ENCODE data around the gene CACNA2D4. TPM values are rescaled to one million over a fixed set of nuclear protein-coding genes. Genes with fewer than 3 reads are reported as not detected.

CACNA2D4 gene
- total RNA-seq, 1 experiment from 2014 or later: 0.37 TPM

DNA sequence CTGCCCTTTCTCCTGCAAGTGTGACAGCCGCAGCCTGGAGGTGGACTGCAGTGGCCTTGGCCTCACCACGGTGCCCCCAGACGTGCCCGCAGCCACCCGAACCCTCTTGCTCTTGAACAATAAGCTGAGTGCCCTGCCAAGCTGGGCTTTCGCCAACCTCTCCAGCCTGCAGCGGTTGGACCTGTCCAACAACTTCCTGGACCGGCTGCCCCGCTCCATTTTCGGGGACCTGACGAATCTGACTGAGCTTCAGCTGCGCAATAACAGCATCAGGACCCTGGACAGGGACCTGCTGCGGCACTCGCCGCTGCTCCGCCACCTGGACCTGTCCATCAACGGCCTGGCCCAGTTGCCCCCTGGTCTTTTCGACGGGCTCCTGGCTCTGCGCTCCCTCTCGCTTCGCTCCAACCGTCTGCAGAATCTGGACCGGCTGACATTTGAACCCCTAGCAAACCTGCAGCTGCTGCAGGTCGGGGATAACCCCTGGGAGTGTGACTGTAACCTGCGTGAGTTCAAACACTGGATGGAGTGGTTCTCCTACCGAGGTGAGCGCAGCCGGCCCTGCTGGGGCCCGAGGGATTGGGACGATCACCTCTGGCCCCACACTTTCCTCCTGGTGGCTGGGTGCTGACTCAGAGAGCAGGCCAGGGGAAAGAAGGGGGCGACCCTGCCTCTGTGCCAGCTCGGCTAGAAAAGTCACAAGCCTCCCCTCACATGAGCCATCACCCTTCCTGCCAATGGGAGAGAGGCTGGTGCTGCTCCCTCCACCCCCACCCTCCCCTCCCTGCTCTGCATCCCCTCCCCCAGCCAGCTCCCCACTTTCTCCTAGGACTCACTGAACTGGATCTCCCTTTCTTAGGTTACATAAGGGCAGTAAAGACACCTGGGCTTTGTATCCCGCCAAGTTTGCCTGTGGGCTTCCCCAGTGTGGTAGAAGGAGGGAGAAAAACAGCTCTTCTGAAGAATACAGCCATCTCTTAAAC is 87.2 kb downstream of the CACNA2D4 start:
- no peak overlapping the region for H3K4me2 ChIP-seq (ENCODE audit: low read depth, low read length, poor library complexity, severe bottlenecking)
- no peak overlapping the region for H3K4me3 ChIP-seq (ENCODE audit: low read length)
- H4K20me1 ChIP-seq (ENCODE audit: insufficient read depth, low read depth, low read length): no peaks in the 10 kb centered on the region
- H3K9me3 ChIP-seq (ENCODE audit: low read length): no peaks in the 10 kb centered on the region
- peaks cover 8% of the 10 kb centered on the region for H3K4me1 ChIP-seq (ENCODE audit: low read length)
- no peak for DNase-seq
- no peak overlapping the region for H2AFZ ChIP-seq (ENCODE audit: low read length)
- no peak overlapping the region for H3K9ac ChIP-seq (ENCODE audit: low read length)
- H3K9me2 ChIP-seq (replicated peaks; ENCODE audit: insufficient read depth, low read length): no peaks in the 10 kb centered on the region
- no peak overlapping the region for H3K27ac ChIP-seq (ENCODE audit: low read length)
- no peaks in the 10 kb centered on the region for H3K79me2 ChIP-seq (ENCODE audit: low read length)
- H3K27me3 ChIP-seq (ENCODE audit: low read length): no peaks in the 10 kb centered on the region
- H3K36me3 ChIP-seq (ENCODE audit: insufficient read depth, low read length): no peaks in the 10 kb centered on the region

DNA sequence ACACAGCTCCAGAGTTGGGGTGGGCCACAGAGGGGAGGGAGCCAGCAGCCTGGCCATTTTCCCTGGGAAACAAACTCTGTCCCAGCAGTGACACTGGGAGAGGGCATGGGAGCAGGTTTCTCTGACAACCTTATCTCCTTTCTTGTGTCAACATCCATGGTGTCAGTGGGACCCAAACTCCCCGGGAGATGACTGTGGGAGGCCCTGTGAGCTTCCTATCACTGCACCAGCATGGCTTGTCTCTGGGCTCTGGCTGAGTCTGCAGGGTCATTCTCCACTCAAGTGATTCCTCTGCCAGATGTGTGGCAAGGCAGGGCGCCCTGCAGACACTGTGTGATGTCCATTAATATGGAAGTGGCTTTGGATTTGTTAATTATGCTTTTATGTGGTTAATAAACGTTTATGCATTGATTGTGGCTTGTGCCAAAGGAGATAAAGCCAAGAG is 88.0 kb downstream of the CACNA2D4 start:
- Histone ChIP-seq H3K9me2 (replicated peaks; ENCODE audit: insufficient read depth, low read length) (no peaks in the 10 kb centered on the region), H3K27ac (ENCODE audit: low read length) (no peak overlapping the region), H3K79me2 (ENCODE audit: low read length) (no peaks in the 10 kb centered on the region), H3K4me3 (ENCODE audit: low read length) (no peak overlapping the region), H3K36me3 (ENCODE audit: insufficient read depth, low read length) (no peaks in the 10 kb centered on the region), H3K4me2 (ENCODE audit: low read depth, low read length, poor library complexity, severe bottlenecking) (no peak overlapping the region), H3K9ac (ENCODE audit: low read length) (no peak overlapping the region), H3K27me3 (ENCODE audit: low read length) (no peaks in the 10 kb centered on the region), H2AFZ (ENCODE audit: low read length) (no peak overlapping the region), H3K4me1 (ENCODE audit: low read length) (peaks cover under 1% of the 10 kb centered on the region), H3K9me3 (ENCODE audit: low read length) (no peaks in the 10 kb centered on the region), H4K20me1 (ENCODE audit: insufficient read depth, low read depth, low read length) (no peaks in the 10 kb centered on the region)
- no peak for DNase-seq

DNA sequence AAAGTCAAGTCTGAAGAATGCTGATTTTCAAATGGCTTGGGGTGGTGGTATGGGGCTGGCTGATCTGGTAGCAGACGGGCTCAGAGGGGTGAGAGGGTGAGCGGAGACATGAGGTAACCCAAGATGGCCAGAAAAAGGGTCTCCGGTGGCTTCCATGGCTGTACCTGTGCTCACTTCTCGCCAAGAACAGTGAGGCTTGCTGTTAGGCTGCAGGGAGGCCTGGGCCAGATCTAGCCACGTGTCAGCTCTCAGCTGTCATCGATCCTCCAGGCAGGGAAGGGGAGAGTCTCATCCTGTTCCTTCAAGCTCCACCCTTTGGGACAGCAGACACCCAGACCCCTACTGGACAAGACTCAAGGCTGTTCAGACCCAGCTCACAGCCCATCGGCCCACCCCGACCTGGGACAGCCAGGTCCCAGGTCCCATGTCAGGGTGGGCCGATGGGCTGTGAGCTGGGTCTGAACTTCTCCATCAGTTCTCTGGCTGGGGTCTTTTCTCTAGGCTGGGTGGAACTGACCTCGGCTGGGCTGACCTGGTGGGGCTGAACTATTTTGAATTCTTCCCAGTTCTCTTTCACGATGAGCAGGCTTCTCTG is 89.0 kb downstream of the CACNA2D4 start:
- Histone ChIP-seq H3K79me2 (ENCODE audit: low read length) (no peaks in the 10 kb centered on the region), H3K27ac (ENCODE audit: low read length) (no peak overlapping the region), H3K36me3 (ENCODE audit: insufficient read depth, low read length) (no peaks in the 10 kb centered on the region), H3K9me3 (ENCODE audit: low read length) (no peaks in the 10 kb centered on the region), H3K4me3 (ENCODE audit: low read length) (no peak overlapping the region), H3K9ac (ENCODE audit: low read length) (no peak overlapping the region), H3K9me2 (replicated peaks; ENCODE audit: insufficient read depth, low read length) (no peaks in the 10 kb centered on the region), H3K4me2 (ENCODE audit: low read depth, low read length, poor library complexity, severe bottlenecking) (no peak overlapping the region), H2AFZ (ENCODE audit: low read length) (no peak overlapping the region), H3K27me3 (ENCODE audit: low read length) (no peaks in the 10 kb centered on the region), H3K4me1 (ENCODE audit: low read length) (no peaks in the 10 kb centered on the region), H4K20me1 (ENCODE audit: insufficient read depth, low read depth, low read length) (no peaks in the 10 kb centered on the region)
- no peak for DNase-seq

DNA sequence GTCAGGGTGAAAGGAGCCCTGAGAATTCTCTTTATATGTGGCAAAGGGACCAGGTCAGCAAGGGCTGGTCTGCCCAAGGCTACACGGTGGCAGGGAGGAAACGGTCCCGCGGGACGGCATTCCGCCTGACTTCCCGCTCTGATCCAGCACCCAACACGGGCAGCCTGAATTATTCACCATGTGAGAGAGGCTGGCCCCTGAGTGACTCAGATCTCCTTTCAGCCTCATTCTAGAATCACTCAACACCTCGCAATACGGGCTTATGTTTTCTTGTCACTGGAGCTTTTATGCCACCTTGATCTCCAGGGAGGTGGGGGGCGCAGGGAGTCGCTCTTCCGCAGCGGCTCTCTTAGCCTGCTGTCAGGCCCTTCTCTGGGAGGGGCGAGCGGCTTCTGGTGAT is 89.6 kb downstream of the CACNA2D4 start:
- H3K4me3 ChIP-seq (ENCODE audit: low read length): no peak overlapping the region
- H3K9ac ChIP-seq (ENCODE audit: low read length): no peak overlapping the region
- H3K9me3 ChIP-seq (ENCODE audit: low read length): no peaks in the 10 kb centered on the region
- no peaks in the 10 kb centered on the region for H3K79me2 ChIP-seq (ENCODE audit: low read length)
- no peaks in the 10 kb centered on the region for H3K9me2 ChIP-seq (replicated peaks; ENCODE audit: insufficient read depth, low read length)
- no peaks in the 10 kb centered on the region for H3K36me3 ChIP-seq (ENCODE audit: insufficient read depth, low read length)
- DNase-seq: no peak
- H4K20me1 ChIP-seq (ENCODE audit: insufficient read depth, low read depth, low read length): no peaks in the 10 kb centered on the region
- H3K4me1 ChIP-seq (ENCODE audit: low read length): no peaks in the 10 kb centered on the region
- H3K27ac ChIP-seq (ENCODE audit: low read length): no peak overlapping the region
- H3K4me2 ChIP-seq (ENCODE audit: low read depth, low read length, poor library complexity, severe bottlenecking): no peak overlapping the region
- H2AFZ ChIP-seq (ENCODE audit: low read length): no peak overlapping the region
- H3K27me3 ChIP-seq (ENCODE audit: low read length): no peaks in the 10 kb centered on the region

DNA sequence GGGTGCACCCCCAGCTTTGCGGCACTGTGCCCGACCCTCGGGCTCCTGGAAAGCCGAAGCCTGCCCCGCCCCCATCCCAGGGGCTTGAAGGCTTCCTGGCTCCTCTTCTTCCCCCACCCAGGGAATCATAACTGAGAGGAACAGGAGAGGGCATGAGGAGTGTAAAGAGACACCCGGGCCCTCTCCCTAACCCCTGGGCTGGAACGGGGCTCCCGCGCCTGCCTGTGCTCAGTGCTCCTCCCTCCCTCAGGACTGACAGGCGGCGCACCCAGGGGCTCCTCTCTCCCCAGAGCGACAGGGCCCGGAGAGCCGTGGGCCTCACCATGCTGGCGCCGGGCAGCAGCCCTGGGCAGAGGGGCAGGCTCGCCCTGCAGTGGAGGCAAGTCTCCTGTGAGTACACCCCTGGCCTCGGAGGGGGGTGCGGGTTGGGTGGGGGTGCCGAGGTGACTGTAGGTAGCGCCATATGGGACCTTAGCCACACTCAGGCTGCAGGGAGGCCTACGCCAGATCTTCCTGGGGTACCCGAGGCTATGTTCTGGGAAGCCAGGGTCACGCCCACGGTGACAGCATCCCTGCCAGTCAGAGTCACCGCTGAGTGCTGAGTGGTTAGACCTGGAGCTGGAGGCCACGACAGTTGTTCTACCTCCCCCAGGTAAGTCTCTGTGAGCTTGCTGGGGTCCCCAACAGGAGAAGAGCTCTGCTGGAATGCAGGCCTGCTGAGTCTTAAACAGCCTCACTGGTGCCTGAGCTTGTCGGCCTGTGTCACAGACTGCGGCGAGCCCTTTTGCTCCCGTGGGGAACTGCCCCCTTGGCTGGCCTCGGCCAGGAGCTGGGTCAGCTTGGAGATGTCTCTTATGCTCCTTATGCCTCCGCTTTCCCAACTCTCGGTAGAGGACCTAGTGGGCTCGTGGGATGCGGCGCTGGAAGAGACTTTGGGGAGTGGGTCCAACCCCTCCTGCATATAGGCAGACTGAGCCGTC is 90.3 kb downstream of the CACNA2D4 start:
- H3K4me3 ChIP-seq (ENCODE audit: low read length): no peak overlapping the region
- DNase-seq: no peak
- H3K4me1 ChIP-seq (ENCODE audit: low read length): no peaks in the 10 kb centered on the region
- H2AFZ ChIP-seq (ENCODE audit: low read length): no peak overlapping the region
- no peaks in the 10 kb centered on the region for H4K20me1 ChIP-seq (ENCODE audit: insufficient read depth, low read depth, low read length)
- H3K27ac ChIP-seq (ENCODE audit: low read length): no peak overlapping the region
- H3K36me3 ChIP-seq (ENCODE audit: insufficient read depth, low read length): no peaks in the 10 kb centered on the region
- no peak overlapping the region for H3K9ac ChIP-seq (ENCODE audit: low read length)
- H3K4me2 ChIP-seq (ENCODE audit: low read depth, low read length, poor library complexity, severe bottlenecking): no peak overlapping the region
- H3K79me2 ChIP-seq (ENCODE audit: low read length): no peaks in the 10 kb centered on the region
- H3K27me3 ChIP-seq (ENCODE audit: low read length): no peaks in the 10 kb centered on the region
- no peaks in the 10 kb centered on the region for H3K9me2 ChIP-seq (replicated peaks; ENCODE audit: insufficient read depth, low read length)
- no peaks in the 10 kb centered on the region for H3K9me3 ChIP-seq (ENCODE audit: low read length)

DNA sequence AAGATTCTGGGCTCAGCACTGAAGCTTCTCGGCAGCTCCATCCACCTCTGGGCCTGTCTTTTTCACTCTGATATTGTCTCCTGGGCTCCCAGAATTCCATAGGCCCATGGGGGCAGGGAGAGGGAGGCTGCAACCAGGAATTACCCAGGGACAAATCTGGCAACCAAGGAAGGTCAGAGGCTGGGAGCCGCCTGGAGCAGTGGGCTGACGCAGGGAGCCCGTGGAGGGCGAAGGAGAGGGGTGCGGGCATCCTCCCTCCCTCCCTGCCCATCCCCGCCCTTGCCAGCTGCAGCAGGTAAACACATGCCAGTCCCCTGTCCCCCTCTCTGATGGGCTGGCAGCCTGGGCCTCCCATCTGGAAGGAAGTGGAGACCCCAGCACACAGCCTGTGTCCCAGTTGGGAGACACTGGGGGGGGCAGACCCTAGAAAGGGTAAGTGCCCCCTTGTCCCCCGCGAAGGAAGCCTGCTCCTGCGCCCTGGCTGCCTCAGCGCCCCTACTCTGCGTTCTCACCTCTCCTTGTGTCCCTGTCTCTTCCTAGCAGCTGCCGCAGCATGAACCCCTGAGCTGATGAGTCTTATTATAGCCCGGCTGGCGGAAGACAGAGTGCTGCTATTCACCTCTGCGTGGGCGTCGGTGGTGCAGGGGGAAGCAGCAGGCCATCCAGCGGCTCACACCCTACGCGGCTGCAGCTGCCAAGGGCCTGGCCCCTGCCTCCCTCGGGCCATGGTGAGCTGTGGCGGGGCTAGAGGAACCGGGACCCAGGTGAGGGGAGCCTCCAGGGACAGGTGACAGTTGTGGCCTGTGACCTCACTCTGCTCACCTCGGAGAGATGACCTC is 91.4 kb downstream of the CACNA2D4 start:
- Histone ChIP-seq H3K9me3 (ENCODE audit: low read length) (no peaks in the 10 kb centered on the region), H3K9me2 (replicated peaks; ENCODE audit: insufficient read depth, low read length) (no peaks in the 10 kb centered on the region), H2AFZ (ENCODE audit: low read length) (no peak overlapping the region), H3K4me2 (ENCODE audit: low read depth, low read length, poor library complexity, severe bottlenecking) (no peak overlapping the region), H4K20me1 (ENCODE audit: insufficient read depth, low read depth, low read length) (no peaks in the 10 kb centered on the region), H3K4me3 (ENCODE audit: low read length) (no peak overlapping the region), H3K27ac (ENCODE audit: low read length) (no peak overlapping the region), H3K4me1 (ENCODE audit: low read length) (no peaks in the 10 kb centered on the region), H3K36me3 (ENCODE audit: insufficient read depth, low read length) (no peaks in the 10 kb centered on the region), H3K27me3 (ENCODE audit: low read length) (no peaks in the 10 kb centered on the region), H3K79me2 (ENCODE audit: low read length) (no peaks in the 10 kb centered on the region), H3K9ac (ENCODE audit: low read length) (no peak overlapping the region)
- DNase-seq: no peak

DNA sequence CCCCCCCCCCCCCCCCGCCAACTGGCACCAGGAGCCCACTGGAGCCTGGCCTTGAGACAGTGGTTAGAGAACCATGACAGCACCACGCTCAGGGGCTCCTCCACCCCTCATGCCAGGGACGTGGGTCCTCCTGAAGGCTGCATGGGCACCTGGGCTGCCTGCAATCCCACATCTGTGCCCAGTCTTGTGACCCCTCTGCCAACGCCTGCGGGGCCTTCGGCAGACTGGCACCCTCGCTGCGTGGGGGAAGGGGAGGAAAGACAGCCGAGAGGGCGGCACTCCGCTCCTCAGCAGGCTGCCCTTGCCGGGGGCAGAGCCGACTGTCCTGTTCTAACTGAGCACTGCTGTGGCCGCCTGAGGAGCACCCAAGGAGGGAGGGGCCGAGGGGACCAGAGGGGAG is 92.1 kb downstream of the CACNA2D4 start:
- Histone ChIP-seq H3K4me2 (ENCODE audit: low read depth, low read length, poor library complexity, severe bottlenecking) (no peak overlapping the region), H3K9me3 (ENCODE audit: low read length) (no peaks in the 10 kb centered on the region), H4K20me1 (ENCODE audit: insufficient read depth, low read depth, low read length) (no peaks in the 10 kb centered on the region), H3K9ac (ENCODE audit: low read length) (no peak overlapping the region), H3K79me2 (ENCODE audit: low read length) (no peaks in the 10 kb centered on the region), H3K27me3 (ENCODE audit: low read length) (no peaks in the 10 kb centered on the region), H3K9me2 (replicated peaks; ENCODE audit: insufficient read depth, low read length) (no peaks in the 10 kb centered on the region), H3K27ac (ENCODE audit: low read length) (no peak overlapping the region), H3K4me1 (ENCODE audit: low read length) (no peaks in the 10 kb centered on the region), H2AFZ (ENCODE audit: low read length) (no peak overlapping the region), H3K36me3 (ENCODE audit: insufficient read depth, low read length) (no peaks in the 10 kb centered on the region), H3K4me3 (ENCODE audit: low read length) (no peak overlapping the region)
- no peak for DNase-seq
